HCT116 (cell line): ENCODE measurements around the gene UTP20. TPM values are rescaled to one million over a fixed set of nuclear protein-coding genes. Genes with fewer than 3 reads are reported as not detected.
A peak's percentile ranks its signal among the peaks of the same experiment; 100 is the strongest.
"Not testable (repeated sequence)": the region's sequence is repeated elsewhere in the genome, so short reads cannot be mapped to it uniquely, and the experiment has no call there.

Experiments
- ATAC-seq: fragments of 200-7000 bp; cut with Tn5 transposase; 2 replicates; pipeline ENCODE4 v1.9.1; 2020; ENCODE audit warnings: mild to moderate bottlenecking, moderate library complexity
- BruUV-seq: library from RNA; stranded (reverse); fragments of 400-500 nt; replicated peaks from 2 replicates; lab custom pipeline; 2021; lab: Mats Ljungman, UMichigan
- CTCF ChIA-PET: fragments of 300-600 bp; sonication (Branson Sonifier 250); formaldehyde crosslinking; loops from one replicate; lab custom pipeline; 2021; ENCODE audit warnings: antibody characterized with exemption; lab: Charles Lee
- POLR2A ChIA-PET: fragments of 300-600, 350-600 bp; sonication (Branson Sonifier 250); formaldehyde crosslinking; loops from one replicate; lab custom pipeline; 2021; ENCODE audit warnings: antibody characterized with exemption; lab: Charles Lee
- RAD21 ChIA-PET, 2 experiments: fragments of 300-600 bp; sonication (Branson Sonifier 250); formaldehyde crosslinking; loops; one replicate each; lab custom pipeline; 2023; ENCODE audit warnings: low total read pairs in 2 of 2; ENCODE audit not compliant: uncharacterized antibody in 2 of 2, unreplicated experiment in 2 of 2, low non-redundant PET in 1 of 2; lab: Charles Lee
- DNase-seq: peaks from one replicate; pipeline ENCODE4 v3.0.0-alpha.2; 2010; ENCODE audit warnings: low read depth, low spot score
- H2AFZ ChIP-seq: fragments of 200-600 bp; shearing (Covaris generic), sonication (generic); 2 replicates; pipeline ENCODE4 v1.6.1; 2017; ENCODE audit warnings: low read depth, mixed run types, mixed read lengths, antibody characterized with exemption, low read length; ENCODE audit not compliant: poor library complexity, severe bottlenecking
- H3K27ac ChIP-seq: 2 replicates; pipeline ENCODE4 v1.5.1; 2012; ENCODE audit warnings: low read depth, low read length
- H3K27me3 ChIP-seq: fragments of 200-600 bp; sonication (generic); 2 replicates; pipeline ENCODE4 v1.6.1; 2016; ENCODE audit warnings: mixed run types, low read length, mixed read lengths; ENCODE audit not compliant: insufficient read depth
- H3K36me3 ChIP-seq, 2 experiments: fragments of 200-500 bp in 1 of 2; fragments of 200-600 bp in 1 of 2; sonication (Bioruptor generic) in 1 of 2; sonication (generic) in 1 of 2; 2 replicates each; pipeline versions ENCODE4 v1.5.1 to v1.6.1; 2014 to 2016; ENCODE audit warnings: low read length in 2 of 2, inconsistent platforms in 1 of 2, mixed read lengths in 1 of 2, mixed run types in 1 of 2; ENCODE audit not compliant: insufficient read depth in 2 of 2, control insufficient read depth in 1 of 2
- H3K4me1 ChIP-seq, 2 experiments: fragments of 200-600 bp in 1 of 2; sonication (generic) in 1 of 2; 2 replicates each; pipeline versions ENCODE4 v1.5.1 to v1.6.1; 2012 to 2017; ENCODE audit warnings: low read length in 2 of 2, inconsistent platforms in 1 of 2, mild to moderate bottlenecking in 1 of 2, mixed read lengths in 1 of 2, mixed run types in 1 of 2, moderate library complexity in 1 of 2; ENCODE audit not compliant: insufficient read depth in 2 of 2, control insufficient read depth in 1 of 2
- H3K4me2 ChIP-seq: fragments of 200-600 bp; sonication (generic); 2 replicates; pipeline ENCODE4 v1.6.1; 2017; ENCODE audit warnings: mixed run types, low read length, mixed read lengths
- H3K4me3 ChIP-seq, 2 experiments: fragments of 200-600 bp in 1 of 2; sonication (generic) in 1 of 2; replicated peaks in 1 of 2; 2 replicates each; pipeline ENCODE4 v1.5.1; 2011 to 2016; ENCODE audit warnings: low read length in 2 of 2, control low read depth in 1 of 2, low read depth in 1 of 2, mild to moderate bottlenecking in 1 of 2, mixed read lengths in 1 of 2, mixed run types in 1 of 2
- H3K79me2 ChIP-seq: fragments of 200-600 bp; sonication (generic); 2 replicates; pipeline ENCODE4 v1.6.1; 2017; ENCODE audit warnings: mild to moderate bottlenecking, mixed run types, low read length, moderate library complexity, mixed read lengths; ENCODE audit not compliant: insufficient read depth
- H3K9ac ChIP-seq: fragments of 200-600 bp; sonication (generic); 2 replicates; pipeline ENCODE4 v1.6.1; 2016; ENCODE audit warnings: low read length, mixed read lengths
- H3K9me2 ChIP-seq: fragments of 200-600 bp; sonication (generic), shearing (Covaris generic); 2 replicates; pipeline ENCODE4 v1.6.1; 2017; ENCODE audit warnings: mixed run types, mild to moderate bottlenecking, moderate library complexity; ENCODE audit not compliant: insufficient read depth
- H3K9me3 ChIP-seq, 2 experiments: fragments of 200-500 bp in 1 of 2; fragments of 200-600 bp in 1 of 2; sonication (Bioruptor generic) in 1 of 2; sonication (generic) in 1 of 2; 2 replicates each; pipeline ENCODE4 v1.6.1; 2014 to 2017; ENCODE audit warnings: low read length in 2 of 2, mixed read lengths in 2 of 2, inconsistent platforms in 1 of 2, low read depth in 1 of 2, mild to moderate bottlenecking in 1 of 2, mixed run types in 1 of 2, moderate library complexity in 1 of 2; ENCODE audit not compliant: control insufficient read depth in 1 of 2, insufficient read depth in 1 of 2
- H4K20me1 ChIP-seq: fragments of 200-600 bp; sonication (generic), shearing (Covaris generic); 2 replicates; pipeline ENCODE4 v1.6.1; 2017; ENCODE audit warnings: mixed run types, mild to moderate bottlenecking, moderate library complexity; ENCODE audit not compliant: insufficient read depth
- CTCF ChIP-seq, 3 experiments: fragments of 200-600 bp in 1 of 3; sonication (generic) in 1 of 3; IDR thresholded peaks in 2 of 3; conservative IDR thresholded peaks in 1 of 3; 2 replicates each; pipeline ENCODE4 v1.5.1; 2012 to 2017; ENCODE audit warnings: low read depth in 2 of 3, low read length in 2 of 3, antibody characterized with exemption in 1 of 3, borderline replicate concordance in 1 of 3, control low read depth in 1 of 3, mild to moderate bottlenecking in 1 of 3, mixed read lengths in 1 of 3, mixed run types in 1 of 3, moderate library complexity in 1 of 3; ENCODE audit not compliant: insufficient read depth in 1 of 3
- EGR1 ChIP-seq: IDR thresholded peaks from 2 replicates; pipeline ENCODE4 v1.6.1; 2012; ENCODE audit warnings: low read depth
- FOSL1 ChIP-seq: IDR thresholded peaks from 2 replicates; pipeline ENCODE4 v1.6.1; 2012; ENCODE audit warnings: low read depth
- JUND ChIP-seq: IDR thresholded peaks from 2 replicates; pipeline ENCODE4 v1.6.1; 2012
- RAD21 ChIP-seq: IDR thresholded peaks from 2 replicates; pipeline ENCODE4 v1.6.1; 2012; ENCODE audit warnings: low read depth, mild to moderate bottlenecking
- YY1 ChIP-seq: IDR thresholded peaks from 2 replicates; pipeline ENCODE4 v1.6.1; 2011; ENCODE audit warnings: low read length, low read depth, moderate library complexity, mild to moderate bottlenecking; ENCODE audit not compliant: insufficient replicate concordance; ENCODE audit errors: extremely low read depth
- ZFX ChIP-seq: fragments of 450-650 bp; IDR thresholded peaks from 2 replicates; pipeline ENCODE4 v1.6.1; 2017
- intact Hi-C: fragments of 100-400 bp; cut with micrococcal nuclease; formaldehyde crosslinking; loops from 2 replicates; pipeline ENCODE4 v1.10.0; 2022
- total RNA-seq: library from RNA; stranded (reverse); gene quantifications from one replicate; pipeline ENCODE4 v1.2.1, GENCODE V29; 2021; ENCODE audit not compliant: unreplicated experiment

Gene UTP20
- total RNA-seq, 1 experiment from 2014 or later, result 19.3 TPM

GRCh38 chr12:101410169-101410568 lies 130.3 kb downstream of the UTP20 start:
- DNase-seq, H3K36me3 ChIP-seq, H3K9me2 ChIP-seq, H3K27me3 ChIP-seq, BruUV-seq, H3K9me3 ChIP-seq, POLR2A ChIA-PET, H3K4me3 ChIP-seq, RAD21 ChIA-PET, CTCF ChIA-PET, H3K27ac ChIP-seq, H4K20me1 ChIP-seq, ATAC-seq, H2AFZ ChIP-seq, H3K9ac ChIP-seq: not testable (repeated sequence)
- TF ChIP-seq FOSL1 (peak; percentile 53; the same call in 1 of the 2 replicates), JUND (peak; percentile 33), EGR1 (peak; percentile 64; the same call in 1 of the 2 replicates)
- intact Hi-C loops, result loop anchor here (10.0 kb wide), 2 partner anchors 1295 to 1465 kb away; no protein-coding TSS in a partner anchor
- Histone ChIP-seq H3K4me2 (peak overlapping the region; percentile 54), H3K4me1 (peaks cover 22 to 31% of the 10 kb centered on the region in 2 experiments), H3K79me2 (peaks cover 30% of the 10 kb centered on the region)

- Histone ChIP-seq H3K4me3 (no peak overlapping the region), H3K27me3 (no peaks in the 10 kb centered on the region), H4K20me1 (no peaks in the 10 kb centered on the region), H3K36me3 (no peaks in the 10 kb centered on the region), H3K9me2 (no peaks in the 10 kb centered on the region), H3K27ac (no peak overlapping the region), H3K4me1 (peaks cover 15 to 20% of the 10 kb centered on the region in 2 experiments), H3K4me2 (no peak overlapping the region), H3K9me3 (no peaks in the 10 kb centered on the region), H3K79me2 (no peaks in the 10 kb centered on the region), H2AFZ (peak overlapping the region; percentile 72), H3K9ac (no peak overlapping the region)
- ChIA-PET POLR2A (no interaction called here), RAD21 (interaction anchor here in 1 of 2 experiments (0.9 kb wide), 1 partner anchor 426 kb away, joined by 3 read pairs; no protein-coding TSS in a partner anchor), CTCF (interaction anchor here (0.8 to 1.2 kb wide), 7 partner anchors 341 to 425 kb away, joined by 3 to 11 read pairs (median 4); no protein-coding TSS in a partner anchor)
- BruUV-seq, result no TSS peak
- TF ChIP-seq YY1, result no peak
- peak; percentile 54 to 80 (median 71) for TF ChIP-seq CTCF (IDR thresholded peaks at IDR 0.05 in 2 of 3, conservative IDR thresholded peaks at IDR 0.05 in 1 of 3; ENCODE audit: borderline replicate concordance in 1 of 3, insufficient read depth in 1 of 3, low read depth in 2 of 3, low read length in 2 of 3)
- peak; percentile 91 for TF ChIP-seq RAD21
- TF ChIP-seq ZFX, result no peak
- DNase-seq, result peak; percentile 73
- intact Hi-C loops, result loop anchor here (1.0 to 10.0 kb wide), 6 partner anchors 345 to 1460 kb away; partner anchors contain the start of gene GNPTAB
- ATAC-seq, result peak; percentile 77
These were observed 134.7 kb downstream of the UTP20 start for GRCh38 chr12:101414533-101415119.
